ENCODE measurements around the gene RAPGEF3. TPM values are rescaled to one million over a fixed set of nuclear protein-coding genes. Genes with fewer than 3 reads are reported as not detected.

RAPGEF3 gene
- total RNA-seq (2022; extraction: Qiagen RNA extraction; ENCODE audit: low read depth), result 0.43 to 1.2 TPM (median 0.80 TPM) in 5 replicates

GRCh38 chr12:47758834-47759690 lies at the start of gene RAPGEF3:
Gene RAPGEF3 (minus strand): TSS chr12:47758880. CDS start chr12:47758556, 324 bp downstream.

GRCh38 chr12:47773062-47773857 lies 14.6 kb upstream of the RAPGEF3 start, which contains the start of gene SLC48A1:
Gene SLC48A1 (plus strand): TSS chr12:47773238. CDS start chr12:47773305, 67 bp downstream.

DNA sequence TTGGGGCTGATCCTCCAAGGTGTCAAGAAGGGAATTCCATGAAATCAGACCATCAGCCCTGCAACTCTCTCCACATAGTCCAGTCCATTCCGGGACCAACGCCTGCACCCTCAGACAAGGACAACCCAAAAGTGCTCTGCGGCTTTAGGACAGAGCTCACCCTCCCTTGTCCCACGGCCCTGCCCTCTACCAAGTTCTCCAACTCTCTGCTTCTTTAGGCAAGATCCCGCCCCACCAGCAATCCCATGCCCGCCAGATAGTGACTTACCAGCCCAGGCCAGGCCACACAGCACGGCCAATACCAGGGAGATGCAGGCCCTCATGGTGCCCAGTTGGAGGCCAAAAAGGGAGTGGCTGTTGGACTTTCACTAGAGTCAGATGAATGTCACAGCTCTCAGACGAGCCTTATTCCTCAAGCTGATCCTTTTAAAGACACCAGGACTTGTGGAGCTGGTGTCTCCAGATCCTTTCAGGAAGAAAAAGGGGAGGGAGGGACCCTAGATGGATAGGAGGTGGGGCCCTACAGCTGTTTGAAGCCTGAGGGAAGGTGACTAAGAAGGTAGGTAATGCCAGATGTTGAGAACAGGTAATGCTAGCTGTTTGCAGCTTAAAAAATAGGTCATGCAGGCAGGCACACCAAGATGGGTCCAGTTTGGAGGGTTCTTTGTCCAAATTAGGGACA lies 33.4 kb downstream of the RAPGEF3 start, which contains the start of gene ENDOU:
ENDOU (minus strand) TSS at position 400 of the 682 bp plus-strand sequence; CDS start at position 323, 77 bp downstream.

DNA sequence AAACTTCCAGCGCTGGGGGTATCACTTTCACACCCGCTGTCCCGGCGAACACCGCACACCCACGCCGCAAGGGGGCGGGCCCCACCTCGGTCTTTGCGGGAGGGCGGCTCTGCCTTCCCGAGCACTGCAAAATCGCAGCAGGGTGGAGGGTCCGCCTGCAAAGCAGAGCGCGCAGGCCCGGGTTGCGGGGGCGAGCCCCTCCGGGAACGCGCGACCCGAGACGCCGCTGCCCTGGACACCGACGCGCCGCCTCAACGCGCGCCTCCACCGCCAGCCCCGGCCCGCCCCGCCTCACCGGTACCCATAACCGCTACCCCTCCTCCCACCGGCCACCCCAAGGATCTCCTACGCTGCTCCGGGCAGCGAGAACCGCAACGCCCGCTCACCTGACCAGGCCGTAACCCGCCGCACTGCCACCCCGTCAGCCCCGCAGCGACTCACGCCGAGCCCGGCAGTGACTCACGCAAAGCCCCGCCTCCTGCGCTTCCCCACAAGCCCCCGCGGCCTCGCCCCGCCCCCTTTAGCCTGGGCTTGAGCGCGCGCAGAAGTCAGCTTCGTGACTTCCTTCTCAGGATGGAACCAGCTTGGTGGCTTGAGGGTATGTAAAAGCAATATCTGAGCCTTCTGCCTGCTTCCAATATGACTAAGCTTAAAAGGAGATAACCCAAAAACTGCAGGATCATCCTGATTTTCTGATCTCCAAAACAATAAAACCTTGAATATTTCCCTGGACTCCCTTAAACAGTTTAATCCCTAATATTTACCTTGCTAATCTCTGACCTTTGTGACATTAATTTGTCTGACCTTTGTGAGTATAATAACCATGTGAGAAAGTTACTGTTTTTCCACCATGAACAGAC lies 52.9 kb downstream of the RAPGEF3 start, which contains the start of gene RPAP3:
RPAP3 (minus strand) TSS at position 465 of the 860 bp plus-strand sequence. CDS start 3,190 bp downstream, outside the sequence.

Other genes starting within 250 kb of the RAPGEF3 start
- 39.9 to 54.2 TPM (median 47.8 TPM) in 5 replicates for gene RPAP3, start 52.9 kb downstream of the RAPGEF3 start, total RNA-seq (2022; extraction: Qiagen RNA extraction; ENCODE audit: low read depth)
- gene ENDOU, start 33.4 kb downstream of the RAPGEF3 start, total RNA-seq (2022; extraction: Qiagen RNA extraction; ENCODE audit: low read depth), result not detected in 5 replicates
- gene SLC48A1, start 14.4 kb upstream of the RAPGEF3 start, total RNA-seq (2022; extraction: Qiagen RNA extraction; ENCODE audit: low read depth), result 23.0 to 34.5 TPM (median 30.0 TPM) in 5 replicates
- 40.7 to 51.6 TPM (median 46.7 TPM) in 5 replicates for gene HDAC7, start 61.0 kb upstream of the RAPGEF3 start, total RNA-seq (2022; extraction: Qiagen RNA extraction; ENCODE audit: low read depth)
- gene VDR, start 146.1 kb upstream of the RAPGEF3 start, total RNA-seq (2022; extraction: Qiagen RNA extraction; ENCODE audit: low read depth), result 3.5 to 4.6 TPM (median 3.7 TPM) in 5 replicates
- 119 to 129 TPM (median 126 TPM) in 5 replicates for gene TMEM106C, start 204.7 kb upstream of the RAPGEF3 start, total RNA-seq (2022; extraction: Qiagen RNA extraction; ENCODE audit: low read depth)
- gene COL2A1, start 245.6 kb upstream of the RAPGEF3 start, total RNA-seq (2022; extraction: Qiagen RNA extraction; ENCODE audit: low read depth), result 0.02 to 0.18 TPM (median 0.08 TPM) in 5 replicates